HepG2 (cell line): ENCODE results near the gene GIMAP1. TPM values are rescaled to one million over a fixed set of nuclear protein-coding genes. Genes with fewer than 3 reads are reported as not detected.

Source experiments
- ATAC-seq: fragments of 200-7000 bp; cut with Tn5 transposase; 3 replicates; pipeline ENCODE4 v1.9.1; 2020; ENCODE audit warnings: mild to moderate bottlenecking, moderate library complexity
- BruUV-seq: library from RNA; stranded (reverse); fragments of 400-500 nt; replicated peaks from 2 replicates; lab custom pipeline; 2021; lab: Mats Ljungman, UMichigan
- CTCF ChIA-PET: fragments of 300-600 bp; formaldehyde crosslinking; extraction: SDS; loops from one replicate; lab custom pipeline; 2021; ENCODE audit warnings: low total read pairs, inconsistent platforms, low intra/inter-chr PET ratio; lab: Yijun Ruan, JAX
- POLR2A ChIA-PET: fragments of 350-600 bp; sonication (Branson Sonifier 250); formaldehyde crosslinking; loops from one replicate; lab custom pipeline; 2020; ENCODE audit warnings: antibody characterized with exemption, inconsistent platforms; lab: Yijun Ruan, JAX
- DNase-seq: peaks from one replicate; pipeline ENCODE4 v3.0.0-alpha.2; 2015; ENCODE audit warnings: low spot score
- FAIRE-seq: peaks from 3 replicates; lab custom pipeline; 2011; peaks lifted over from hg19 to GRCh38; lab: Jason Lieb, UNC
- H2AFZ ChIP-seq: one replicate; pipeline ENCODE4 v1.6.1; 2011; ENCODE audit warnings: low read length, inconsistent platforms
- H3K27ac ChIP-seq: fragments of 300-600 bp; 3 replicates; pipeline ENCODE4 v1.8.0; 2011; ENCODE audit warnings: mixed run types, mild to moderate bottlenecking, mixed read lengths, low read length, inconsistent platforms; ENCODE audit not compliant: insufficient read depth; ENCODE audit errors: extremely low read length
- H3K27me3 ChIP-seq, 2 experiments: fragments of 200-600 bp in 1 of 2; 2 replicates in 1 of 2; 3 replicates in 1 of 2; pipeline versions ENCODE4 v1.6.0 to v1.8.0; 2011; ENCODE audit warnings: low read length in 2 of 2, mild to moderate bottlenecking in 2 of 2, moderate library complexity in 2 of 2, inconsistent platforms in 1 of 2; ENCODE audit not compliant: insufficient read depth in 2 of 2, control insufficient read depth in 1 of 2
- H3K36me3 ChIP-seq, 2 experiments: fragments of 200-600 bp in 1 of 2; replicated peaks in 1 of 2; 2 replicates in 1 of 2; 3 replicates in 1 of 2; pipeline versions ENCODE4 v1.5.1 to v1.8.0; 2011; ENCODE audit warnings: low read length in 2 of 2, inconsistent platforms in 1 of 2; ENCODE audit not compliant: insufficient read depth in 2 of 2, control insufficient read depth in 1 of 2
- H3K4me1 ChIP-seq: 2 replicates; pipeline ENCODE4 v1.5.1; 2012; ENCODE audit warnings: low read length, inconsistent platforms; ENCODE audit not compliant: insufficient read depth
- H3K4me2 ChIP-seq: 2 replicates; pipeline ENCODE4 v1.6.0; 2011; ENCODE audit warnings: low read depth, low read length, inconsistent platforms
- H3K4me3 ChIP-seq, 3 experiments: fragments of 200-600 bp in 1 of 3; sonication (generic), shearing (Covaris generic) in 1 of 3; replicated peaks in 1 of 3; 2 replicates each; pipeline ENCODE4 v1.5.1; 2011 to 2016; ENCODE audit warnings: low read length in 3 of 3, inconsistent platforms in 2 of 3, low read depth in 2 of 3, mild to moderate bottlenecking in 2 of 3, control low read depth in 1 of 3, mixed read lengths in 1 of 3; ENCODE audit not compliant: insufficient read depth in 1 of 3
- H3K79me2 ChIP-seq: one replicate; pipeline ENCODE4 v1.6.1; 2011; ENCODE audit warnings: low read length, inconsistent platforms; ENCODE audit not compliant: insufficient read depth
- H3K9ac ChIP-seq: 2 replicates; pipeline ENCODE4 v1.6.0; 2011; ENCODE audit warnings: mild to moderate bottlenecking, low read depth, low read length, inconsistent platforms; ENCODE audit not compliant: insufficient read depth
- H3K9me3 ChIP-seq: 2 replicates; pipeline ENCODE4 v1.5.1; 2012; ENCODE audit warnings: mild to moderate bottlenecking, low read length
- H4K20me1 ChIP-seq: 2 replicates; pipeline ENCODE4 v1.6.0; 2011; ENCODE audit warnings: inconsistent platforms, mild to moderate bottlenecking, low read length, moderate library complexity; ENCODE audit not compliant: insufficient read depth
- EP300 ChIP-seq, 3 experiments: sonication (generic) in 1 of 3; formaldehyde crosslinking in 1 of 3; IDR thresholded peaks; 2 replicates each; pipeline versions ENCODE4 v1.5.1 to v1.6.1; 2011 to 2020; ENCODE audit warnings: low read depth in 2 of 3, low read length in 2 of 3, borderline replicate concordance in 1 of 3, improper control_type of control experiment in 1 of 3, mild to moderate bottlenecking in 1 of 3, missing genetic modification reagents in 1 of 3, moderate library complexity in 1 of 3
- FOXK1 ChIP-seq: sonication (generic); formaldehyde crosslinking; IDR thresholded peaks from 2 replicates; pipeline ENCODE4 v1.4.0; 2020; ENCODE audit warnings: low read depth, missing genetic modification reagents, borderline replicate concordance
- GATA4 ChIP-seq: sonication (generic); IDR thresholded peaks from 2 replicates; pipeline ENCODE4 v1.6.1; 2016; ENCODE audit warnings: antibody characterized with exemption, low read depth, borderline replicate concordance
- MAF1 ChIP-seq: sonication (generic); formaldehyde crosslinking; IDR thresholded peaks from 2 replicates; pipeline ENCODE4 v1.5.0; 2020; ENCODE audit warnings: missing genetic modification reagents, borderline replicate concordance
- MAFK ChIP-seq, 2 experiments: IDR thresholded peaks in 1 of 2; conservative IDR thresholded peaks in 1 of 2; 2 replicates each; pipeline ENCODE4 v1.6.1; 2011; ENCODE audit warnings: improper control_type of control experiment in 2 of 2, low read length in 2 of 2
- NR2F1 ChIP-seq, 2 experiments: fragments of 450-650 bp in 1 of 2; formaldehyde crosslinking in 1 of 2; IDR thresholded peaks; 2 replicates each; pipeline versions ENCODE4 v1.5.0 to v1.6.1; 2016 to 2020; ENCODE audit warnings: mild to moderate bottlenecking in 1 of 2, missing compliant biosample characterization in 1 of 2, missing genetic modification reagents in 1 of 2, moderate library complexity in 1 of 2
- SMAD3 ChIP-seq: sonication (generic); formaldehyde crosslinking; IDR thresholded peaks from 2 replicates; pipeline ENCODE4 v1.4.0; 2020; ENCODE audit warnings: missing genetic modification reagents
- TCF7L2 ChIP-seq: IDR thresholded peaks from 2 replicates; pipeline ENCODE4 v1.6.1; 2011; ENCODE audit warnings: mild to moderate bottlenecking, low read depth, low read length, moderate library complexity
- WGBS: methylation state at CpG from one replicate; pipeline ENCODE4 v1.1.6; 2017; ENCODE audit warnings: low lambda C conversion rate; 5-methylcytosine and 5-hydroxymethylcytosine counted together
- in situ Hi-C: cut with HindIII; loops from 2 replicates; pipeline ENCODE4 v1.10.0; 2017; ENCODE audit warnings: low pct_unique_long_range_greater_than_20kb; ENCODE audit not compliant: extremely low pct_ligation_motif_present
- intact Hi-C: fragments of 100-400 bp; cut with micrococcal nuclease; formaldehyde crosslinking; loops from one replicate; pipeline ENCODE4 v1.10.0; 2022; ENCODE audit not compliant: unreplicated experiment
- polyA plus RNA-seq, 8 experiments: library from polyadenylated mRNA; depleted of rRNA in 3 of 8; stranded (reverse) in 7 of 8; unstranded in 1 of 8; fragments of >200 nt; fragmentation: Illumina TruSeq in 4 of 8; extraction: Trizol in 4 of 8; gene quantifications; 2 replicates each; pipeline versions ENCODE4 v1.2.1 to v1.2.3, GENCODE V29; 2011 to 2016; ENCODE audit warnings: low read depth in 4 of 8, missing spikeins in 1 of 8, mixed read lengths in 1 of 8; ENCODE audit not compliant: insufficient read depth in 1 of 8
- total RNA-seq, 5 experiments: library from RNA; depleted of rRNA; stranded (reverse); fragments of >200 nt; fragmentation: Illumina TruSeq; extraction: Trizol; gene quantifications; 2 replicates each; pipeline ENCODE4 v1.2.3, GENCODE V29; 2016; ENCODE audit warnings: low read depth in 1 of 5
- TF ChIP-seq, protein P1 (sequence below): sonication (generic); formaldehyde crosslinking; IDR thresholded peaks from 2 replicates; pipeline ENCODE4 v1.4.0; 2020; ENCODE audit warnings: low read depth, missing genetic modification reagents
- TF ChIP-seq, protein P2 (sequence below): sonication (generic); formaldehyde crosslinking; IDR thresholded peaks from 2 replicates; pipeline ENCODE4 v1.8.1; 2023; ENCODE audit warnings: mild to moderate bottlenecking, missing genetic modification reagents, borderline replicate concordance
- TF ChIP-seq, protein P3 (sequence below): sonication (generic); formaldehyde crosslinking; IDR thresholded peaks from 2 replicates; pipeline ENCODE4 v1.8.1; 2023; ENCODE audit warnings: mild to moderate bottlenecking, missing genetic modification reagents

The GIMAP1 gene
- total and polyA plus RNA-seq, 2 of the 13 experiments (the other 11 are each of a cell fraction or from before 2014, with no cell fraction given) = not detected

DNA sequence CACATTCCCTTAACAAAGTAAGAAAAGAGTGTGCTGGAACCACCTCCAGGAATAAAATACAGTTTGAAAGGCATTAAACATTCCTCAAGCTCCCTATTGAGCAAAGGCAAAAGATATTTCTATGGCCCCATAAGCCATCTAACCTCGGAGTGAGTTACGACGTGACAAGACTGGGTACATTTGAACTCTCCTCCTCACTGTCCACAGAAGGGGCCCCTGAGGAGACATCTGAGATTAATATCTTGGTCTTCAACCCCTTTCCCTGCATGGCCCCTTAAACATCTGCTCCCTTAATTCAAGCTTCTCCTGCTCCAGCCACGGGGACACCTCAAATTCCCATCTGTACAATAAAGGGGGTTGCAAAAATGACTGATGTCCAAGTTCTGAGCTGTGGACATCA is 526 bp downstream of the GIMAP1 start:
- no peak overlapping the region for H3K4me2 ChIP-seq

DNA sequence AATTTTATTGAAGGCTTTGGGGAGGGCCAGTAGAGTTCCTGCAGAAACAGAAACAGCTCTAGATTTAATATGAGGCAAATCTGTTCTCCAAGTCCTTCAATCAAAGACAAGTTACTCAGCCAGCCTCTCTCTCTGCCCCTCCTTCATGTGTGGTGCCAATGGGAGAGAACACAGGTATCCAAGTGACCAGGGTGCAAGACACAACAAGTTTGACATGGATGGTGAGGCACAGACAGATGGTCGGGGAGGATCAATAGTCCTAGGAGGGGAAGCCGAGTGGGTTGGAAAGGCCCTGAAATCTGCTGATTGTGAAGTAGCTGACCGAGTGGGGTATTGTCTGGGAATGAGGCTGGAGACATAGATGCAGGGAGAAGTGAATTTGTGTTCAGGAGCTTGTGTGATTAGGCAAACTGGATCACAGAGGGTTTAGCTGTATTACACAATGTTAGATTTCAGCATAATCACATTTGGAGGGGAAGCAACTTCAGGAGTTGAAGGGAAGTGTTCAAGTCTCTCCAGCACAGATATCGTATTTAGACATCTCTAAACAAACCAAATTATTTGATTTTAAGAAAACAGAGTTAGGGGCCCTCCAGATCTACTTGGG is 1.5 kb downstream of the GIMAP1 start:
- H3K4me1 ChIP-seq = no peaks in the 10 kb centered on the region
- no TSS peak for BruUV-seq
- H3K36me3 ChIP-seq = no peaks in the 10 kb centered on the region
- H3K27me3 ChIP-seq = peaks cover 0 to 12% of the 10 kb centered on the region in 2 experiments; a peak in 4 of 5 replicates
- ATAC-seq (no peak), FAIRE-seq (no peak), DNase-seq (no peak)
- H4K20me1 ChIP-seq = no peaks in the 10 kb centered on the region
- TF ChIP-seq TCF7L2 = no peak
- TF ChIP-seq EP300 (IDR thresholded peaks at IDR 0.05; ENCODE audit: low read depth in 2 of 2, low read length in 2 of 2) = no peak
- TF ChIP-seq EP300 (CRISPR knock-in tag; IDR thresholded peaks at IDR 0.05; ENCODE audit: borderline replicate concordance) = no peak
- no peak for TF ChIP-seq MAFK (conservative IDR thresholded peaks at IDR 0.05 in 1 of 2, IDR thresholded peaks at IDR 0.05 in 1 of 2; ENCODE audit: low read length in 2 of 2)
- no peak for TF ChIP-seq NR2F1 (CRISPR knock-in tag; IDR thresholded peaks at IDR 0.05)
- no peak for TF ChIP-seq GATA4
- TF ChIP-seq, protein P1, sequence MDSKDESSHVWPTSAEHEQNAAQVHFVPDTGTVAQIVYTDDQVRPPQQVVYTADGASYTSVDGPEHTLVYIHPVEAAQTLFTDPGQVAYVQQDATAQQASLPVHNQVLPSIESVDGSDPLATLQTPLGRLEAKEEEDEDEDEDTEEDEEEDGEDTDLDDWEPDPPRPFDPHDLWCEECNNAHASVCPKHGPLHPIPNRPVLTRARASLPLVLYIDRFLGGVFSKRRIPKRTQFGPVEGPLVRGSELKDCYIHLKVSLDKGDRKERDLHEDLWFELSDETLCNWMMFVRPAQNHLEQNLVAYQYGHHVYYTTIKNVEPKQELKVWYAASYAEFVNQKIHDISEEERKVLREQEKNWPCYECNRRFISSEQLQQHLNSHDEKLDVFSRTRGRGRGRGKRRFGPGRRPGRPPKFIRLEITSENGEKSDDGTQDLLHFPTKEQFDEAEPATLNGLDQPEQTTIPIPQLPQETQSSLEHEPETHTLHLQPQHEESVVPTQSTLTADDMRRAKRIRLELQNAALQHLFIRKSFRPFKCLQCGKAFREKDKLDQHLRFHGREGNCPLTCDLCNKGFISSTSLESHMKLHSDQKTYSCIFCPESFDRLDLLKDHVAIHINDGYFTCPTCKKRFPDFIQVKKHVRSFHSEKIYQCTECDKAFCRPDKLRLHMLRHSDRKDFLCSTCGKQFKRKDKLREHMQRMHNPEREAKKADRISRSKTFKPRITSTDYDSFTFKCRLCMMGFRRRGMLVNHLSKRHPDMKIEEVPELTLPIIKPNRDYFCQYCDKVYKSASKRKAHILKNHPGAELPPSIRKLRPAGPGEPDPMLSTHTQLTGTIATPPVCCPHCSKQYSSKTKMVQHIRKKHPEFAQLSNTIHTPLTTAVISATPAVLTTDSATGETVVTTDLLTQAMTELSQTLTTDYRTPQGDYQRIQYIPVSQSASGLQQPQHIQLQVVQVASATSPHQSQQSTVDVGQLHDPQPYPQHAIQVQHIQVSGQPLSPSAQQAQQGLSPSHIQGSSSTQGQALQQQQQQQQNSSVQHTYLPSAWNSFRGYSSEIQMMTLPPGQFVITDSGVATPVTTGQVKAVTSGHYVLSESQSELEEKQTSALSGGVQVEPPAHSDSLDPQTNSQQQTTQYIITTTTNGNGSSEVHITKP = no peak
- no peak for TF ChIP-seq MAF1 (CRISPR knock-in tag)
- no peak for TF ChIP-seq FOXK1 (CRISPR knock-in tag)
- TF ChIP-seq, protein P2, sequence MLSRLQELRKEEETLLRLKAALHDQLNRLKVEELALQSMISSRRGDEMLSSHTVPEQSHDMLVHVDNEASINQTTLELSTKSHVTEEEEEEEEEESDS (CRISPR knock-in tag) = no peak
- intact Hi-C loops (no loop called here), in situ Hi-C loops (no loop called here)
- no peak overlapping the region for H3K4me3 ChIP-seq
- H3K27ac ChIP-seq = no peak overlapping the region
- under 1% methylated on average over 4 of the region's 4 CpGs for WGBS
- ChIA-PET CTCF (no interaction called here), POLR2A (no interaction called here)
- H3K9me3 ChIP-seq = no peaks in the 10 kb centered on the region
- H2AFZ ChIP-seq = no peak overlapping the region
- H3K79me2 ChIP-seq = no peaks in the 10 kb centered on the region
- H3K4me2 ChIP-seq = no peak overlapping the region
- no peak overlapping the region for H3K9ac ChIP-seq

More for the DNA sequence above, 526 bp downstream of the GIMAP1 start:
- H3K4me3 ChIP-seq = no peak overlapping the region
- H4K20me1 ChIP-seq = no peaks in the 10 kb centered on the region
- H3K4me1 ChIP-seq = no peaks in the 10 kb centered on the region
- WGBS = 33% methylated on average over 4 of the region's 4 CpGs
- ChIA-PET CTCF (no interaction called here), POLR2A (no interaction called here)
- no peak overlapping the region for H3K9ac ChIP-seq
- H3K27me3 ChIP-seq = peaks cover 0 to 3% of the 10 kb centered on the region in 2 experiments; a peak in 2 of 5 replicates
- no peaks in the 10 kb centered on the region for H3K79me2 ChIP-seq
- DNase-seq (no peak), ATAC-seq (no peak), FAIRE-seq (no peak)
- intact Hi-C loops = no loop called here
- H3K27ac ChIP-seq = no peak overlapping the region
- H2AFZ ChIP-seq = no peak overlapping the region
- H3K9me3 ChIP-seq = no peaks in the 10 kb centered on the region
- no peaks in the 10 kb centered on the region for H3K36me3 ChIP-seq
- no TSS peak for BruUV-seq
- no peak for TF ChIP-seq SMAD3 (CRISPR knock-in tag)
- TF ChIP-seq, protein P3, sequence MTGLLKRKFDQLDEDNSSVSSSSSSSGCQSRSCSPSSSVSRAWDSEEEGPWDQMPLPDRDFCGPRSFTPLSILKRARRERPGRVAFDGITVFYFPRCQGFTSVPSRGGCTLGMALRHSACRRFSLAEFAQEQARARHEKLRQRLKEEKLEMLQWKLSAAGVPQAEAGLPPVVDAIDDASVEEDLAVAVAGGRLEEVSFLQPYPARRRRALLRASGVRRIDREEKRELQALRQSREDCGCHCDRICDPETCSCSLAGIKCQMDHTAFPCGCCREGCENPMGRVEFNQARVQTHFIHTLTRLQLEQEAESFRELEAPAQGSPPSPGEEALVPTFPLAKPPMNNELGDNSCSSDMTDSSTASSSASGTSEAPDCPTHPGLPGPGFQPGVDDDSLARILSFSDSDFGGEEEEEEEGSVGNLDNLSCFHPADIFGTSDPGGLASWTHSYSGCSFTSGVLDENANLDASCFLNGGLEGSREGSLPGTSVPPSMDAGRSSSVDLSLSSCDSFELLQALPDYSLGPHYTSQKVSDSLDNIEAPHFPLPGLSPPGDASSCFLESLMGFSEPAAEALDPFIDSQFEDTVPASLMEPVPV (CRISPR knock-in tag) = no peak
- in situ Hi-C loops = no loop called here
